Measurements from ENCODE around the gene MS4A4E. TPM values are rescaled to one million over a fixed set of nuclear protein-coding genes. Genes with fewer than 3 reads are reported as not detected.

The MS4A4E gene
- total and polyA plus RNA-seq, 2 experiments from 2014 or later: not detected

GRCh38 chr11:60280412-60280811, 37.5 kb upstream of the MS4A4E start, which contains the start of gene MS4A4A (continued):
- TF ChIP-seq EZH2 (IDR thresholded peaks at IDR 0.05; ENCODE audit: low read depth, unreplicated experiment) (no peak), REST (IDR thresholded peaks at IDR 0.05; ENCODE audit: unreplicated experiment) (no peak), JUNB (IDR thresholded peaks at IDR 0.05; ENCODE audit: unreplicated experiment) (no peak), POLR2AphosphoS5 (IDR thresholded peaks at IDR 0.05; ENCODE audit: low read depth) (no peak)
- TF ChIP-seq, protein P1, sequence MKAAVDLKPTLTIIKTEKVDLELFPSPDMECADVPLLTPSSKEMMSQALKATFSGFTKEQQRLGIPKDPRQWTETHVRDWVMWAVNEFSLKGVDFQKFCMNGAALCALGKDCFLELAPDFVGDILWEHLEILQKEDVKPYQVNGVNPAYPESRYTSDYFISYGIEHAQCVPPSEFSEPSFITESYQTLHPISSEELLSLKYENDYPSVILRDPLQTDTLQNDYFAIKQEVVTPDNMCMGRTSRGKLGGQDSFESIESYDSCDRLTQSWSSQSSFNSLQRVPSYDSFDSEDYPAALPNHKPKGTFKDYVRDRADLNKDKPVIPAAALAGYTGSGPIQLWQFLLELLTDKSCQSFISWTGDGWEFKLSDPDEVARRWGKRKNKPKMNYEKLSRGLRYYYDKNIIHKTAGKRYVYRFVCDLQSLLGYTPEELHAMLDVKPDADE (IDR thresholded peaks at IDR 0.05): no peak

DNA sequence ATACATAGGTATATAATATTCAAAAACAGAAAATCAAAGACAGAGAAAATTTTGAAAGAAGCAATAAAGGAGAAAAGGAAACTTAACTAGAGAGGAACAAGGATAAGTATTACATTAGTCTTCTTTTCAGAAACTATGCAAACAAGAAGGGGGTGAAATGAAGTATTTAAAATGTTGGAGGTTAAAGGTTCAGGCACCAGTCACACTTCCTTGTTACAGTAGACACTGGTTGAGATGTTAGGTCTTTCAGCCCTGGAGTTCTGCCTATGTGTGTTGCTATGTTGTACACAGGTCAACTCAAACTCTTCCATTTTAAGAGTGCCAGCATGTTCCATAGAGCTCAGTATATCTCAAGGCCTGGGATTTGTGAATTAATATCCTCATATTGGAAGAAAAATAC, 31.5 kb upstream of the MS4A4E start:
- H3K4me3 ChIP-seq: no peak overlapping the region
- no peaks in the 10 kb centered on the region for H3K27me3 ChIP-seq (ENCODE audit: insufficient read depth)
- Mint-ChIP-seq H3K27ac (no peak overlapping the region), H3K4me3 (no peak overlapping the region), H3K4me1 (peaks cover 14% of the 10 kb centered on the region), H3K36me3 (ENCODE audit: low read depth) (peaks cover 3% of the 10 kb centered on the region; the same call in 2 of the 3 replicates), H3K27me3 (ENCODE audit: insufficient read depth, low read depth, poor library complexity) (no peaks in the 10 kb centered on the region), H3K9me3 (peaks cover 6% of the 10 kb centered on the region)
- H4K20me1 ChIP-seq (replicated peaks; ENCODE audit: insufficient read depth): no peaks in the 10 kb centered on the region
- H2AFZ ChIP-seq: no peak overlapping the region
- no peaks in the 10 kb centered on the region for H3K79me2 ChIP-seq (replicated peaks; ENCODE audit: insufficient read depth)
- H3K4me1 ChIP-seq (ENCODE audit: insufficient read depth): peaks cover 14% of the 10 kb centered on the region
- DNase-seq (ENCODE audit: low spot score) (no peak), ATAC-seq (no peak)
- H3F3A ChIP-seq (replicated peaks; ENCODE audit: low read depth): no peaks in the 10 kb centered on the region
- no peak overlapping the region for H3K27ac ChIP-seq (ENCODE audit: low read depth)
- H3K36me3 ChIP-seq (ENCODE audit: insufficient read depth): no peaks in the 10 kb centered on the region
- H3K9me2 ChIP-seq (ENCODE audit: insufficient read depth): no peaks in the 10 kb centered on the region
- H3K4me2 ChIP-seq: no peak overlapping the region
- TF ChIP-seq CREB1 (CRISPR knock-in tag; IDR thresholded peaks at IDR 0.05; ENCODE audit: low read depth): no peak
- TF ChIP-seq EZH2 (IDR thresholded peaks at IDR 0.05; ENCODE audit: low read depth, unreplicated experiment): no peak
- TF ChIP-seq POLR2AphosphoS5 (IDR thresholded peaks at IDR 0.05; ENCODE audit: low read depth): no peak
- no peak for TF ChIP-seq CTCF (conservative IDR thresholded peaks at IDR 0.05; ENCODE audit: low read depth in 2 of 2)
- no peak for TF ChIP-seq EZH2phosphoT487 (IDR thresholded peaks at IDR 0.05; ENCODE audit: unreplicated experiment)
- no peak for TF ChIP-seq NANOG (IDR thresholded peaks at IDR 0.05; ENCODE audit: borderline replicate concordance)
- TF ChIP-seq STAT1 (IDR thresholded peaks at IDR 0.05; ENCODE audit: unreplicated experiment): no peak
- no peak for TF ChIP-seq ZNF331 (CRISPR knock-in tag; IDR thresholded peaks at IDR 0.05; ENCODE audit: low read depth)
- TF ChIP-seq ZNF114 (CRISPR knock-in tag; IDR thresholded peaks at IDR 0.05): no peak
- no peak for TF ChIP-seq ZNF462 (CRISPR knock-in tag; IDR thresholded peaks at IDR 0.05)
- no peak for TF ChIP-seq JUNB (IDR thresholded peaks at IDR 0.05; ENCODE audit: unreplicated experiment)
